Measurements from ENCODE around the gene ZNF654.
"Not testable (repeated sequence)": the region's sequence is repeated elsewhere in the genome, so short reads cannot be mapped to it uniquely, and the experiment has no call there.

DNA sequence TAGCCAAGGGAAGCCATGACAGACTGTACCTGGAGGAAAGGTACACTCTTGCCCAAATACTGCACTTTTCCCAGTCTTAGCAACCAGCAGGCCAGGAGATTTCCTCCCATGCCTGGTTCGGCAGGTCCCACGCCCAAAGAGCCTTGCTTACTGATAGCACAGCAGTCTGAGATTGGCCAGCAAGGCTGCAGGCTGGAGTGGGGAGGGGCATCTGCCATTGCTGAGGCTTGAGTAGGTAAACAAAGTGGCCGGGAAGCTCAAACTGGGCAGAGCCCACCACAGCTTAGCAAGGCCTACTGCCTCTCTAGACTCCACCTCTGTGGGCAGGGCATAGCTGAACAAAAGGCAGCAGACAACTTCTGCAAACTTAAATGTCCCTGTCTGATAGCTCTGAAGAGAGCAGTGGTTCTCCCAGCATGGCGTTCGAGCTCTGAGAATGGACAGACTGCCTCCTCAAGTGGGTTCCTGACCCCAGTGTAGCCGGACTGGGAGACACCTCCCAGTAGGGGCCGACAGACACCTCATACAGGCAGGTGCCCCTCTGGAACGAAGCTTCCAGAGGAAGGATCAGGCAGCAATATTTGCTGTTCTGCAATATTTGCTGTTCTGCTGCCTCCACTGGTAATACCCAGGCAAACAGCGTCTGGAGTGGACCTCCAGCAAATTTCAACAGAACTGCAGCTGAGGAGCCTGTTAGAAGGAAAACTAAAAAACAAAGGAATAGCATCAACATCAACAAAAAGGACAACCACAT is 123.3 kb downstream of the ZNF654 start:
- TF ChIP-seq, protein P1, sequence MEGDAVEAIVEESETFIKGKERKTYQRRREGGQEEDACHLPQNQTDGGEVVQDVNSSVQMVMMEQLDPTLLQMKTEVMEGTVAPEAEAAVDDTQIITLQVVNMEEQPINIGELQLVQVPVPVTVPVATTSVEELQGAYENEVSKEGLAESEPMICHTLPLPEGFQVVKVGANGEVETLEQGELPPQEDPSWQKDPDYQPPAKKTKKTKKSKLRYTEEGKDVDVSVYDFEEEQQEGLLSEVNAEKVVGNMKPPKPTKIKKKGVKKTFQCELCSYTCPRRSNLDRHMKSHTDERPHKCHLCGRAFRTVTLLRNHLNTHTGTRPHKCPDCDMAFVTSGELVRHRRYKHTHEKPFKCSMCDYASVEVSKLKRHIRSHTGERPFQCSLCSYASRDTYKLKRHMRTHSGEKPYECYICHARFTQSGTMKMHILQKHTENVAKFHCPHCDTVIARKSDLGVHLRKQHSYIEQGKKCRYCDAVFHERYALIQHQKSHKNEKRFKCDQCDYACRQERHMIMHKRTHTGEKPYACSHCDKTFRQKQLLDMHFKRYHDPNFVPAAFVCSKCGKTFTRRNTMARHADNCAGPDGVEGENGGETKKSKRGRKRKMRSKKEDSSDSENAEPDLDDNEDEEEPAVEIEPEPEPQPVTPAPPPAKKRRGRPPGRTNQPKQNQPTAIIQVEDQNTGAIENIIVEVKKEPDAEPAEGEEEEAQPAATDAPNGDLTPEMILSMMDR (IDR thresholded peaks at IDR 0.05), result not testable (repeated sequence)
- TF ChIP-seq POLR2A (IDR thresholded peaks at IDR 0.05), result not testable (repeated sequence)

Measured in gastroesophageal sphincter (tissue), 3 donors.